Measurements from ENCODE around the gene CIBAR2. TPM values are rescaled to one million over a fixed set of nuclear protein-coding genes. Genes with fewer than 3 reads are reported as not detected.
A peak's percentile ranks its signal among the peaks of the same experiment; 100 is the strongest.

The CIBAR2 gene
- total RNA-seq, 2 experiments from 2014 or later: not detected

DNA sequence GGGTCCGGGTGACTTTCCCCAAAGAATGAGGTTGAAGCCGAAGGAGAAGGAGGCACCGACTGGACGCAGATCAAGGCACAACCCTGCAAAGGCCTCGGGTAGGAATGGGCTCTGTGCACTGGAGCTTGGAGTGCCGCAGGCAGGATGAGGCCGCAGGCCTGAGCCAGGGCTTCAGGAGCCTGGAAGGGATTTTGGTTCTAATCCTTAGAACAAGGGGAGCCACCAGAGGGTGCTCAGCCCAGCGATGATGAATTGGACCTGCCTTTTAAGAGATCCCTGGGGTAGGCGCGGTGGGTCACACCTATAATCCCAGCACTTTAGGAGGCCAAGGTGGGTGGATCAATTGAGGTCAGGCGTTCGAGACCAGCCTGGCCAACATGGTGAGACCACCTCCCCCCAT is 8.1 kb downstream of the CIBAR2 start:
- no peaks in the 10 kb centered on the region for H3K27me3 ChIP-seq (ENCODE audit: control insufficient read depth in 1 of 2, insufficient read depth in 2 of 2, low read length in 2 of 2)
- Mint-ChIP-seq H3K9me3 (no peaks in the 10 kb centered on the region), H3K36me3 (ENCODE audit: low read depth) (no peaks in the 10 kb centered on the region), H3K27me3 (no peaks in the 10 kb centered on the region), H3K4me3 (no peak overlapping the region), H3K4me1 (ENCODE audit: low read depth) (peaks cover 39% of the 10 kb centered on the region), H3K27ac (peak overlapping the region; percentile 94)
- POLR2A ChIA-PET: interaction anchor here (0.6 to 2.0 kb wide), 6 partner anchors 11 to 512 kb away, joined by 3 to 14 read pairs (median 6); partner anchors contain the start of genes KIAA0513 and ZDHHC7
- intact Hi-C loops (cut with DNase I, micrococcal nuclease): no loop called here
- H3K27ac ChIP-seq (ENCODE audit: low read depth in 1 of 2, low read length in 2 of 2): peak overlapping the region; percentile 0 to 47
- TF ChIP-seq, protein P1, sequence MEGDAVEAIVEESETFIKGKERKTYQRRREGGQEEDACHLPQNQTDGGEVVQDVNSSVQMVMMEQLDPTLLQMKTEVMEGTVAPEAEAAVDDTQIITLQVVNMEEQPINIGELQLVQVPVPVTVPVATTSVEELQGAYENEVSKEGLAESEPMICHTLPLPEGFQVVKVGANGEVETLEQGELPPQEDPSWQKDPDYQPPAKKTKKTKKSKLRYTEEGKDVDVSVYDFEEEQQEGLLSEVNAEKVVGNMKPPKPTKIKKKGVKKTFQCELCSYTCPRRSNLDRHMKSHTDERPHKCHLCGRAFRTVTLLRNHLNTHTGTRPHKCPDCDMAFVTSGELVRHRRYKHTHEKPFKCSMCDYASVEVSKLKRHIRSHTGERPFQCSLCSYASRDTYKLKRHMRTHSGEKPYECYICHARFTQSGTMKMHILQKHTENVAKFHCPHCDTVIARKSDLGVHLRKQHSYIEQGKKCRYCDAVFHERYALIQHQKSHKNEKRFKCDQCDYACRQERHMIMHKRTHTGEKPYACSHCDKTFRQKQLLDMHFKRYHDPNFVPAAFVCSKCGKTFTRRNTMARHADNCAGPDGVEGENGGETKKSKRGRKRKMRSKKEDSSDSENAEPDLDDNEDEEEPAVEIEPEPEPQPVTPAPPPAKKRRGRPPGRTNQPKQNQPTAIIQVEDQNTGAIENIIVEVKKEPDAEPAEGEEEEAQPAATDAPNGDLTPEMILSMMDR (IDR thresholded peaks at IDR 0.05): no peak
- ATAC-seq (ENCODE audit: poor library complexity): no peak
- H3K4me1 ChIP-seq (ENCODE audit: insufficient read depth, low read length): peaks cover 52% of the 10 kb centered on the region
- no peaks in the 10 kb centered on the region for H3K36me3 ChIP-seq (ENCODE audit: insufficient read depth, low read length)
- H3K9me3 ChIP-seq (ENCODE audit: control insufficient read depth in 1 of 2, insufficient read depth in 1 of 2, low read length in 2 of 2): no peaks in the 10 kb centered on the region
- DNase-seq: no peak
- no peak overlapping the region for H3K4me3 ChIP-seq (ENCODE audit: low read length)
- CTCF ChIA-PET: interaction anchor here (1.8 kb wide), 1 partner anchor 11 kb away, joined by 5 read pairs; no protein-coding TSS in a partner anchor

DNA sequence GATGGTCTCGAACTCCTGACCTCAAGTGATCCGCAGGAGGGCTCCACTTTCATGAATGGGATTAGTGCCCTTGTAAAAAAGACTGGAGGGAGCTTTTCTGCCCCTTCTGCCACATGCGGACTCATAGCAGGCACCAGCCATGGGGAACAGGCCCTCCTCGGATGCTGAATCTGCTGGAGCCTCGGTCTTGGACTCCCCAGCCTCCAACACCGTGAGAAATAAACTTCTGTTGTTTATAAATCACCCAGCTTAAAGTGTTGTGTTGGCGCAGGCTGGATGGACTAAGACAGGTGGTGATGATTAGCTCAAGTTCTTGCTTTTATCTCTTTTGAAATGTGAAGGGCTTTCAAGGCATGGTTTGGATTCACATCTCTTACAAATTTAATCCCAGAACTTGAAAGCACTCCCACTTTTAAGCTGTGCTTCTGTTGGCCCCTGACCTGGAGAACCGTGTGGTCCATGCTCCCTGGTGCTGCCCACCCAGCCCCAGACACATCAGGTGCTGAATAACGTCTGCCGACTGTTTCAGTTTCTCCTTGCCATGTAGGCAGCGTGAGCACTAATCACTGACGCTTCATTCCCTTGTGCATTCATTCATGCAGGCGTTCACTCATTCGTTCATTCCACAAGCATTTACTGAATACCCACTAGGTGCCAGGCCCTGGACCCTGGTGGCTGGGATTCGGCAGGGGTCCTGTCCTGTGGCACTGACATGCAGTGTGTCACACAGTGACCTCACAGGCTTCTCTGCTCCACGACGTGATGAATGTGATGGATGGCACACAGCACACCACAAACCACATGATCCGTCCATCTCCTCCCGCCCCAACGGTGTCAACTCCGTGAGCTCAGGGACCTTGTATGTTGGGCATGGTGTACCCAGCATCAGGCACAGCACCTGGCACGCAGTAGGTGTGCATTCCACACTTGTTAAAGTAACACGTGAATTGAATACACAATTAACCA is 8.9 kb downstream of the CIBAR2 start:
- Mint-ChIP-seq H3K27ac (peak overlapping the region; percentile 94), H3K4me3 (no peak overlapping the region), H3K4me1 (ENCODE audit: low read depth) (peaks cover 39% of the 10 kb centered on the region), H3K9me3 (no peaks in the 10 kb centered on the region), H3K27me3 (no peaks in the 10 kb centered on the region), H3K36me3 (ENCODE audit: low read depth) (no peaks in the 10 kb centered on the region)
- Histone ChIP-seq H3K27ac (ENCODE audit: low read depth in 1 of 2, low read length in 2 of 2) (peak overlapping the region in 1 of 2 donors; percentile 0), H3K27me3 (ENCODE audit: control insufficient read depth in 1 of 2, insufficient read depth in 2 of 2, low read length in 2 of 2) (no peaks in the 10 kb centered on the region), H3K4me1 (ENCODE audit: insufficient read depth, low read length) (peaks cover 53% of the 10 kb centered on the region), H3K4me3 (ENCODE audit: low read length) (no peak overlapping the region), H3K36me3 (ENCODE audit: insufficient read depth, low read length) (no peaks in the 10 kb centered on the region), H3K9me3 (ENCODE audit: control insufficient read depth in 1 of 2, insufficient read depth in 1 of 2, low read length in 2 of 2) (no peaks in the 10 kb centered on the region)
- ATAC-seq (ENCODE audit: poor library complexity): no peak
- POLR2A ChIA-PET: interaction anchor here (1.1 to 2.0 kb wide), 2 partner anchors 47 to 92 kb away, joined by 3 to 8 read pairs; partner anchors contain the start of gene ZDHHC7
- TF ChIP-seq, protein P1 (IDR thresholded peaks at IDR 0.05): no peak
- CTCF ChIA-PET: interaction anchor here (1.8 kb wide), 1 partner anchor 11 kb away, joined by 5 read pairs; no protein-coding TSS in a partner anchor
- intact Hi-C loops (cut with DNase I, micrococcal nuclease): no loop called here
- DNase-seq: peak in 1 of 14 experiments; percentile 9

DNA sequence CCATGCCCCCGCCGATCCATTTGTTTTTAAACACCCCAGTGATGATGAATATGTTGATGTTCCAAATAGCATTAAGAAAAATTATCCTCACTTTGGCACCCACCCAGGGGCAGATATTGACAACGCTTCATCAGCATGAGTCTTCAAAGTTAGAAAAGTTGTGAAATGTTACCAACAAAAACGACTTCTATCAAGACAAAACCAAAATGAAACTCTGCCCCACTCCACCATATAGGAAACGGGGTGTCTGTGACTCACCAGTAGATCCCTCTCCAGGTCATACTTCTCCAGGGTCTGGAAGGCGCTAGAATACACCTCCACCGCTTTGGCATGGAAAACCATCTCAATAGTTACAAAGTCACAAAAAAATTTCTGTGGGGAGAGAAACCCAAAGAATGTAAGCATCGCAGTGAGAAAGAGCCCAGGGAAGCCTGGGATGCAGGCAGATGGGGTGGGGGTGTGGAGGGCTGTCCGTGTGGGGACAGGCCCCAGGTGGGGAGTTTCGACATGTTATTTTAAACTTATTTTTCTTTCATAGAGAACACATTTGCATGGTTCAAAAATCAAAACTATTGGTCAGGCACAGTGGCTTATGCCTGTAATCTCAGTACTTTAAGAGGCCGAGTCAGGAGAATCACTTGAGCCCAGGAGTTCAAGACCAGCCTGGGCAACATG is 10.2 kb downstream of the CIBAR2 start:
- H3K27me3 Mint-ChIP-seq: no peaks in the 10 kb centered on the region
- ATAC-seq (ENCODE audit: poor library complexity): no peak
- no peak overlapping the region for H3K4me3 Mint-ChIP-seq
- H3K9me3 Mint-ChIP-seq: no peaks in the 10 kb centered on the region
- no peak for DNase-seq
- ChIA-PET POLR2A (no interaction called here), CTCF (no interaction called here)
- no peaks in the 10 kb centered on the region for H3K36me3 Mint-ChIP-seq (ENCODE audit: low read depth)
- H3K36me3 ChIP-seq (ENCODE audit: insufficient read depth, low read length): no peaks in the 10 kb centered on the region
- H3K27me3 ChIP-seq (ENCODE audit: control insufficient read depth in 1 of 2, insufficient read depth in 2 of 2, low read length in 2 of 2): no peaks in the 10 kb centered on the region
- H3K4me1 ChIP-seq (ENCODE audit: insufficient read depth, low read length): peaks cover 53% of the 10 kb centered on the region
- TF ChIP-seq, protein P1 (IDR thresholded peaks at IDR 0.05): no peak
- peak overlapping the region; percentile 44 for H3K27ac Mint-ChIP-seq
- H3K27ac ChIP-seq (ENCODE audit: low read depth in 1 of 2, low read length in 2 of 2): no peak overlapping the region
- intact Hi-C loops (cut with DNase I, micrococcal nuclease): no loop called here
- peaks cover 39% of the 10 kb centered on the region for H3K4me1 Mint-ChIP-seq (ENCODE audit: low read depth)
- no peak overlapping the region for H3K4me3 ChIP-seq (ENCODE audit: low read length)
- H3K9me3 ChIP-seq (ENCODE audit: control insufficient read depth in 1 of 2, insufficient read depth in 1 of 2, low read length in 2 of 2): no peaks in the 10 kb centered on the region
